GM12874 (cell line): ENCODE data around the gene PATE3.

Experiments
- CTCF ChIP-seq: IDR thresholded peaks from 2 replicates; pipeline ENCODE4 v1.5.1; 2011; ENCODE audit warnings: low read depth, mild to moderate bottlenecking, control low read depth, low read length, moderate library complexity; ENCODE audit not compliant: insufficient read depth

PATE3 gene

GRCh38 chr11:125763483-125763882 is 24.4 kb upstream of the PATE3 start:
- TF ChIP-seq CTCF, result no peak

GRCh38 chr11:125766251-125766650 is 21.7 kb upstream of the PATE3 start:
- no peak for TF ChIP-seq CTCF

- no peak for TF ChIP-seq CTCF
Observed at GRCh38 chr11:125768336-125769046, 19.4 kb upstream of the PATE3 start.

- TF ChIP-seq CTCF, result no peak
Observed at GRCh38 chr11:125770583-125770982, 17.3 kb upstream of the PATE3 start.

GRCh38 chr11:125772834-125773505 is 15.0 kb upstream of the PATE3 start:
- no peak for TF ChIP-seq CTCF

GRCh38 chr11:125773516-125773915 is 14.4 kb upstream of the PATE3 start:
- TF ChIP-seq CTCF, result no peak

- TF ChIP-seq CTCF, result no peak
Observed at GRCh38 chr11:125777309-125777708, 10.6 kb upstream of the PATE3 start.
